KMS-11 (cell line): ENCODE measurements around the gene MYH9.

Experiments
- H2AFZ ChIP-seq: fragments of 200-600 bp; sonication (generic); 2 replicates; pipeline ENCODE4 v1.6.1; 2016; ENCODE audit warnings: antibody characterized with exemption, mixed run types, low read depth
- H3K27ac ChIP-seq: fragments of 200-600 bp; sonication (generic); 2 replicates; pipeline ENCODE4 v1.6.1; 2016; ENCODE audit warnings: mild to moderate bottlenecking, mixed run types
- H3K27me3 ChIP-seq: fragments of 200-600 bp; sonication (generic); 2 replicates; pipeline ENCODE4 v1.6.1; 2017; ENCODE audit warnings: mild to moderate bottlenecking, low read depth, mixed run types, moderate library complexity; ENCODE audit not compliant: insufficient read depth
- H3K36me3 ChIP-seq: fragments of 200-600 bp; sonication (generic); 2 replicates; pipeline ENCODE4 v1.6.1; 2017; ENCODE audit warnings: mild to moderate bottlenecking, mixed run types; ENCODE audit not compliant: insufficient read depth
- H3K4me1 ChIP-seq: fragments of 200-600 bp; sonication (generic); 2 replicates; pipeline ENCODE4 v1.6.1; 2016; ENCODE audit warnings: mild to moderate bottlenecking, low read depth, mixed run types; ENCODE audit not compliant: poor library complexity, severe bottlenecking
- H3K4me2 ChIP-seq: fragments of 200-600 bp; sonication (generic); 2 replicates; pipeline ENCODE4 v1.7.0; 2016; ENCODE audit warnings: mild to moderate bottlenecking, mixed run types
- H3K4me3 ChIP-seq: fragments of 200-600 bp; sonication (generic); IDR thresholded peaks from 2 replicates; pipeline ENCODE4 v1.6.1; 2017; ENCODE audit warnings: low read depth, low read length, mixed read lengths; ENCODE audit not compliant: insufficient read depth
- H3K79me2 ChIP-seq: fragments of 200-600 bp; sonication (generic); 2 replicates; pipeline ENCODE4 v1.6.1; 2016; ENCODE audit warnings: low read depth, mixed run types; ENCODE audit not compliant: insufficient read depth
- H3K9ac ChIP-seq: fragments of 200-600 bp; sonication (generic); 2 replicates; pipeline ENCODE4 v1.6.1; 2016; ENCODE audit warnings: mild to moderate bottlenecking, mixed run types
- H4K20me1 ChIP-seq: fragments of 200-600 bp; sonication (generic); 2 replicates; pipeline ENCODE4 v1.6.1; 2016; ENCODE audit warnings: mild to moderate bottlenecking, mixed run types; ENCODE audit not compliant: insufficient read depth
- CTCF ChIP-seq: fragments of 200-600 bp; sonication (generic); conservative IDR thresholded peaks from 2 replicates; pipeline ENCODE4 v1.6.1; 2017; ENCODE audit warnings: low read depth, mild to moderate bottlenecking, antibody characterized with exemption, low read length, moderate library complexity, mixed read lengths

Gene MYH9

GRCh38 chr22:36362932-36363331 is 24.8 kb downstream of the MYH9 start:
- H3K27ac ChIP-seq: no peak overlapping the region; the same call in 1 of the 2 replicates
- H2AFZ ChIP-seq: no peak overlapping the region
- H3K36me3 ChIP-seq: no peaks in the 10 kb centered on the region; the same call in 1 of the 2 replicates
- H3K4me3 ChIP-seq: no peak overlapping the region
- no peaks in the 10 kb centered on the region for H3K27me3 ChIP-seq
- peaks cover 99% of the 10 kb centered on the region for H3K79me2 ChIP-seq
- peaks cover 90% of the 10 kb centered on the region for H3K4me1 ChIP-seq
- H4K20me1 ChIP-seq: peaks cover 86% of the 10 kb centered on the region
- H3K4me2 ChIP-seq: no peak overlapping the region
- H3K9ac ChIP-seq: no peak overlapping the region
- TF ChIP-seq CTCF: no peak

GRCh38 chr22:36362075-36362474 is 25.7 kb downstream of the MYH9 start:
- H2AFZ ChIP-seq: no peak overlapping the region

GRCh38 chr22:36360871-36361383 is 26.8 kb downstream of the MYH9 start:
- no peak overlapping the region for H3K4me3 ChIP-seq
- no peak overlapping the region for H3K9ac ChIP-seq
- H3K27ac ChIP-seq: no peak overlapping the region

More at GRCh38 chr22:36362075-36362474, 25.7 kb downstream of the MYH9 start:
- no peaks in the 10 kb centered on the region for H3K27me3 ChIP-seq
- H3K4me2 ChIP-seq: peak overlapping the region; percentile 39; the same call in 1 of the 2 replicates
- peaks cover 99% of the 10 kb centered on the region for H3K79me2 ChIP-seq
- TF ChIP-seq CTCF: no peak
- no peak overlapping the region for H3K9ac ChIP-seq
- H3K36me3 ChIP-seq: no peaks in the 10 kb centered on the region; the same call in 1 of the 2 replicates
- no peak overlapping the region for H3K4me3 ChIP-seq
- H3K27ac ChIP-seq: no peak overlapping the region
- peaks cover 86% of the 10 kb centered on the region for H4K20me1 ChIP-seq
- peaks cover 99% of the 10 kb centered on the region for H3K4me1 ChIP-seq

GRCh38 chr22:36360011-36360410 is 27.8 kb downstream of the MYH9 start:
- H3K9ac ChIP-seq: no peak overlapping the region
- no peak overlapping the region for H2AFZ ChIP-seq
- no peaks in the 10 kb centered on the region for H3K27me3 ChIP-seq
- peaks cover 99% of the 10 kb centered on the region for H3K4me1 ChIP-seq
- H4K20me1 ChIP-seq: peaks cover 78% of the 10 kb centered on the region
- no peaks in the 10 kb centered on the region; the same call in 1 of the 2 replicates for H3K36me3 ChIP-seq
- H3K27ac ChIP-seq: peak overlapping the region; percentile 25; the same call in 1 of the 2 replicates
- H3K4me3 ChIP-seq: no peak overlapping the region
- H3K4me2 ChIP-seq: peak overlapping the region; percentile 67
- peaks cover 99% of the 10 kb centered on the region for H3K79me2 ChIP-seq
- TF ChIP-seq CTCF: no peak

More at GRCh38 chr22:36360871-36361383, 26.8 kb downstream of the MYH9 start:
- Histone ChIP-seq H3K4me2 (peak overlapping the region; percentile 39), H2AFZ (no peak overlapping the region), H3K4me1 (peaks cover 99% of the 10 kb centered on the region), H3K79me2 (peaks cover 99% of the 10 kb centered on the region), H3K36me3 (no peaks in the 10 kb centered on the region; the same call in 1 of the 2 replicates), H4K20me1 (peaks cover 86% of the 10 kb centered on the region), H3K27me3 (no peaks in the 10 kb centered on the region)
- TF ChIP-seq CTCF: no peak
